Activated T-helper 1 cell treated with anti-CD3 and anti-CD28 coated beads, Interleukin-2, amount 50 U/mL, for 16 hours (primary cell): ENCODE measurements around the gene C1QBP.
"Not testable (repeated sequence)": the region's sequence is repeated elsewhere in the genome, so short reads cannot be mapped to it uniquely, and the experiment has no call there.

Experiments
- DNase-seq, 2 donors: peaks; one replicate each; pipeline ENCODE4 v3.0.0-alpha.2; 2020; ENCODE audit warnings: low read depth in 1 of 2, low spot score in 1 of 2

C1QBP gene

GRCh38 chr17:5431949-5432556 lies 6.9 kb downstream of the C1QBP start:
- DNase-seq, result no peak

- not testable (repeated sequence) for DNase-seq
These were observed 7.7 kb downstream of the C1QBP start for GRCh38 chr17:5431234-5431633.

- DNase-seq, result no peak
These were observed 8.4 kb downstream of the C1QBP start for GRCh38 chr17:5430413-5430999.

- no peak for DNase-seq
These were observed 9.6 kb downstream of the C1QBP start for GRCh38 chr17:5429191-5429887.

- no peak for DNase-seq
These were observed 13.1 kb downstream of the C1QBP start for GRCh38 chr17:5425826-5426225.

- no peak for DNase-seq
These were observed 14.0 kb downstream of the C1QBP start for GRCh38 chr17:5424909-5425308.

GRCh38 chr17:5422505-5422904 lies 16.4 kb downstream of the C1QBP start:
- no peak for DNase-seq

GRCh38 chr17:5419959-5420653 lies 18.8 kb downstream of the C1QBP start, which contains the start of gene RPAIN:
TSS of gene RPAIN (plus strand) at chr17:5420182. CDS start at chr17:5420211, 29 bp downstream.
- DNase-seq, result peak; percentile 74 to 78

GRCh38 chr17:5419356-5419958 lies 19.5 kb downstream of the C1QBP start, which contains the start of gene NUP88:
TSS of gene NUP88 (minus strand) at chr17:5419662. CDS start at chr17:5419650, 12 bp downstream.
- DNase-seq, result peak; percentile 82 to 94

- DNase-seq, result peak in 1 of 2 donors; percentile 51
These were observed 20.0 kb downstream of the C1QBP start for GRCh38 chr17:5418858-5419355.

- DNase-seq, result no peak
These were observed 22.1 kb downstream of the C1QBP start for GRCh38 chr17:5416901-5417300.

GRCh38 chr17:5413682-5414081 lies 25.3 kb downstream of the C1QBP start:
- DNase-seq, result no peak

GRCh38 chr17:5410594-5411272 lies 28.2 kb downstream of the C1QBP start:
- no peak for DNase-seq

- DNase-seq, result no peak
These were observed 30.8 kb downstream of the C1QBP start for GRCh38 chr17:5408186-5408585.

- no peak for DNase-seq
These were observed 33.6 kb downstream of the C1QBP start for GRCh38 chr17:5405400-5405799.

GRCh38 chr17:5399767-5400166 lies 39.2 kb downstream of the C1QBP start:
- DNase-seq, result no peak

- no peak for DNase-seq
These were observed 42.3 kb downstream of the C1QBP start for GRCh38 chr17:5396612-5397011.

GRCh38 chr17:5391678-5392077 lies 47.3 kb downstream of the C1QBP start:
- DNase-seq, result no peak
